NCI-H146 treated with DMSO at 0.1 percent for 48 hours (cell line): Measurements from ENCODE around the gene TENM3.
A peak's percentile ranks its signal among the peaks of the same experiment; 100 is the strongest.

ENCODE experiments used
- DNase-seq: peaks from one replicate; lab custom pipeline; 2025; ENCODE audit not compliant: unreplicated experiment; lab: John Stamatoyannopoulos, UW

The TENM3 gene

DNA sequence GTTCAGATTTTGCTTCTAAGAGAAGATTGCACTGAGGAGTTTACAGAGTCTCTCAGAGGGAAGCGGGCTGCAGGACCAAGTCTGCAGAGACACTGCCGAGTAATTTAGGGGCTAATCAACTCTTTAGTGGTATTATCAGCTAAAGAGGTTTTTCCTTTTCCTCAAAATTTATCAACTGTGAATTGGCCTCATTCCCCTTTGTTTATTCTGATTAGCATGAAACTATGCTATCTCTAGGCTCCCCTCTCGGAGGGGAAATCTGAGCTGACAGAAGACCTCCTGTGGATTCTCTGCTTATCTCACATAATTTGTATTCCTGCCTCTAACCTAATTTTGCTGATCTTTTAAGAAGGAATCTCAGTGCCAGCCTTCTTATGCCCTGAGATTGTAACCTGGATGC, 473.0 kb downstream of the TENM3 start:
- no peak for DNase-seq

DNA sequence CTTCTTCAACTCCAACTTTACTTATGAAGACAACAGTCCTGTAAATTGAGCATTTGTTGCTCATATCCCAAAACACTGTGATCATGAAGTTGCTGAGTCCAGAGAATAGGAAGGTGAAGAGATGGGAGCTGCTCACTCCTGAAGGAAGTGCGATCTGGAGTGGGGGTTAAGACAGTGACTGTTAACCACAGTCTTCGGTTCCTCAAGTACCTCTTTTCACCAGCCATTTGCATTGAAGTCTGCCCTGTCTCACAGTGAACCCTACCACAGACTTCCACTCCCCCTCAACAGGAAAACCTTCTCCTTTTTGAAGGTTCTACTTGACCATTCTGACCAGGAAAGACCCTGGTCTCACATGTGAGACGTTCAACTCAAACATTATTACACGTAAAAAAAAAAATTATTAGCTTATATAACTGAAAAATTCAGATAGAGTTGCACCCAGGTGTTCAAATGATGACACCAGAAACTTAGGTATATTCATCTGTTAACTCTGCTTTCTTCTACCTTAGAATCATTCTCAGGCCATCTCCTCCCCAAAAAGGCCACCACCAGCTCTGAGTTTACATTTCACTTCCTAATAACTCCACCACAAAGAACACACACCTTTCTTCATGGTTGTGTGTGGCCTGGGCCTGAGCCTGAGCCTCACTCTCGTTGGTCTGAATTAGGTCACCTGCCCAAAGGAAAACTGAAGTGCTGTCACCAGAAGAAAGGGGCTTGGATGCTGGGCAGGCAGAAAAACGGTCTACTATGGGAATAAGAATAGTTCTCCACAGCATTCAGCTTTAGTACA, 474.8 kb downstream of the TENM3 start:
- DNase-seq, result no peak

DNA sequence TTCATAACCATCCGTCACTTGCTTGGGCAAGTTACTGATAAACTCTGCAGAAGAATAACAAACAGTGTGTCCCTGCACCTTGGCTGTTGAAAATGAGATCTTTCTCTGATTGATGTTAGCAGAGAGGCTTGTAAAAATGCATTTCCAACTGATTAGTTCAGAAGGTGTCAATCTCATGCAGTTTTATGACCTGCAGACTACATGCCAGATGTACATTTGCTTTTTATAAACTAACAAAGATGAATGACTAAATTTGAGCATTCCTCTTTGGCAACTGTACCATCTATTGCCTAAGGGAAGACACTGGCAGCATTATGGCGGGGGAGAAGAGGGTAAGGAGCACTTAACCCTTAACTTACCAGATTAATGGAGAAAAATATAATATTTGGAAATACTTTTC, 481.2 kb downstream of the TENM3 start:
- no peak for DNase-seq

DNA sequence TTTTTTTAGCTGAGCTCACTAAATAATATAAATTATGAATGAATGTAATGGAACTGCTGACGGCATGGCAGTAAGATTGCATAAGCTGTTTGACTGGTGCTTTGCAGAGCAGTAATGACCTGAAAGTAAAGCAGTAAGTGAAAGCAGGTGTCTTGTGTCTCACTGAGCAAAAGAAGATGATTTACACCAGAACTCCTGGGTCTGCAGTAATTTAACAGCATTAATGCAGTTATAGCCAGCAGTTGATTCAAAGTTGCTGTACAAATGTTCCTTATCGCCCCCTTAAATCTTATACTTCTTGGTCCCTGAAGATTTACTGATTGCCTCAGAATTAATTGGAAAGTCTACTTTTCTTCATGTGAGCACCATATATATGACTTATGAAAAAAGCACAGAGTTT, 486.3 kb downstream of the TENM3 start:
- no peak for DNase-seq

DNA sequence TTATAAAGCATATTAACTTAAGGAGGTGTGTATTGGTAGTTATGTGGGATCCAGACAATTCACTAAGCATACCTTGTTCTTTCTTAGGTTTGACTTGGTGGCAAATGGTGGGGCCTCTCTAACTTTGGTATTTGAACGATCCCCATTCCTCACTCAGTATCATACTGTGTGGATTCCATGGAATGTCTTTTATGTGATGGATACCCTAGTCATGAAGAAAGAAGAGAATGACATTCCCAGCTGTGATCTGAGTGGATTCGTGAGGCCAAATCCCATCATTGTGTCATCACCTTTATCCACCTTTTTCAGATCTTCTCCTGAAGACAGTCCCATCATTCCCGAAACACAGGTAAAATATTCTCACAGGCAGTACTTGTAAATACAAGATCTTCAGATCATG, 487.6 kb downstream of the TENM3 start:
- no peak for DNase-seq

DNA sequence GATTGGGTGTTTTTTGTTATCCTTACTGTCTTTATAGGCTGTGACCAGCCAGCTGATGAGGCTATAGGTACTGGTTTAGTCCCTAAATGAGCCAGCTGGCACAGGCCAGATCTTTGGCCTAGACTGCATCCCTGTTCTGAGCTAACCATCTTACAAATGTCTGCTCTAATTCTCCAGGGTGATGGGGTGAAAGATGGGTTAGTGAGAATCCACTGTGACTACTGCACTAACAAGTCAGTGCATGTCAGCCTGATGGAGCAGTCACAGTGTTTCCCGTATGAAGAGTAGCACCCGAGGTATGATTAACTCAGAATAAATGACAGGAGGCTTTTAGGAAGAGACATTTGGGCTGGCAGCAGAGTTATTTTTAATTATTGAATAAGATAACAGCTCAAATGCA, 493.0 kb downstream of the TENM3 start:
- DNase-seq, result no peak

DNA sequence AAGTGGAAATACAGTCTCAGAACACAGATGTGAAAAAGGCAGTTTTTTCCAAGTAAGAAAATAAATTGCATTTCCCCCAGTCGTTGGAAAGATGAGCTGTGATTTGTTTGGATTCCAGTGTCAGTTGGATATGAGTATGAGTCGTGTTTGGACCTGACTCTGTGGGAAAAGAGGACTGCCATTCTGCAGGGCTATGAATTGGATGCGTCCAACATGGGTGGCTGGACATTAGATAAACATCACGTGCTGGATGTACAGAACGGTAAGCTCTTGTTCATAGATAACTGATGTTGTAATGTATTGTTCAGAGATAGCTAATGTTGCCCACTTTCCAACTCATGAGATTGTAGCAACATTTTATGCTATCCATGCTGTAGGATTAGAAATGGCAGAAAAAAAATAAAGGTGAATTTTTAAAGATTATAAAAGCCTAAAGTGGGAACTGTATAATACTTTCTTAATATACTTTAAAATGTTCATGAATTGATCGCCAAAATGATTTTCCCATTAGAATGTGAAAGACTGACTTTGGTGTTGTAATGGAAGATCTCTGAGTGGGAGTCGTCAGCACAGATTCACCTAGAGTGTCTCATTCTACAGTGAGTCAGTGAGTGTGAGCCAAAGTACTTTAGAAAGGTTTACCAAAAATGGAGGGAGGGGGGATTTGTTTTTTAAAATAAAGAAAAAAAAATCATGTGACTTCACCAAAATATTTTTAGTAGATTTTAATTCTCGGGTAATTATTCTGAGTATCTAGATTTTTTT, 495.3 kb downstream of the TENM3 start:
- DNase-seq, result no peak

DNA sequence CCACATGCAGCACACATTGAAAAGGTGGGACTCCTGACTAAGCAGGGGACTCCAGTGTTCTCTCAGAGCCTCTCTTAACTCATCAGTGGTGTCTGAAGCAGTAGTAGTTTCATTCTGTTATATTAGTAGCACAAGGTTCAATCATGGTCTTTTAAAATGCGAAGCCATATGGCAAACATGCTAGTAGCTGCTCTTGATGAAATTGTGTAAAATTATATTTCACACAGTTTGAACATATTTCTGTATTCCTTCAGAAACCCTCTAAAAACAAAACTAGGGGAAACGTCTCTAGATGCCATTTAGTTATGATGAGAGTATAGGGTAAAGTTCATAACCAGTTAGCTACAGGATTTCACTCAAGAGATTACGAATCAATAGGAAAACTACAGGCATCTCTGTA, 497.1 kb downstream of the TENM3 start:
- no peak for DNase-seq

DNA sequence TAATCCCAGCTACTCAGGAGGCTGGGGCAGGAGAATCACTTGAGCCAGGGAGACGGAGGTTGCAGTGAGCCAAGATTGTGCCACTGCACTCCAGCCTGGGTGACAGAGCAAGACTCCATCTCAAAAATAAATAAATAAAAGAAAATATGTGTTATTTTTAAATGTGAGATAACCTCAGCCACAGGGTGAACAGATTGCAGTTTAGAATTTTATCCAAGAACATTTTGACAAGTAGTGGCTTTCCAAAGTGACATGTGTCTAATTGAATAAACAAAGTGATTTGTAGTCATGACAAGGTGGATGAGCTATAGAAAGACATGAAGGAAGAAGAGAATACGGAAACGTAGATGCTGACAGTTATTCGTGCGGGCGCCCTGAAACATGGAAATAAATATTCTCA, 497.9 kb downstream of the TENM3 start:
- no peak for DNase-seq

DNA sequence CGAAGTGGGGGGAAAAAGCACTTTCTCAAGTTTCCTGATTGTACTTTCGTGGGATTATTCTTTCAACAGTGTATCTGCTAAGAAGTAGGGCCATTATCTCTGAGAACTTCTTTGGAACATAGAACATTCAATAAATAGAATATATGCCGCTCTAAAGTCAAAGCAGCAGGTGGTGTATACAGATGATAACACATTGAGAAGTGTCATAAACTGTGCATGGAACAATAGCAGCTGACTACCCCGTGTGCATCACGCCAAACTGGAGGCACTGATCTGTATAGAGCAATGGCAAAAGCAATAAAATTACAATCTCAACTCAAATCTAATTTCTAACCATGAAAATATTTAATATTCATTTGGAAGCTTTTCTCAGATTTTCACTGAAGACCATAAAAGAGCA, 498.7 kb downstream of the TENM3 start:
- no peak for DNase-seq

DNA sequence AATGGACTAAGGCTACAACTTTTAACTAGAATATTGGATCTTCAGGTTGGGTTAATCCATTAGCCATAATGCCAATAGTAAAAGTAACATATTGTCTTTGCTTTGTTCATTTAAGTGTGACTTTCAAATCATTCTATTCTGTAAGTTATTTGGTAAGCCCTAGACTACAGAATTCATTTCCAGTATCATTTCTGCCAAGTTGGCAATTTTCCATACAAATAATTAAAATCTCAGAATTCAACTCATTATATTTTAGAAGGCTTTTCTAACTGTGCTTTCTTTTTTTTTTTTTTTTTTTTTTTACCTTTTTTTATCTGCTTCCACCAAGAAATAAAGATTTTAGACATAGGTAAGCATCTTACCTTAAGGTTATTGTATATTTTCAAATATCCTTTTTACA, 500.6 kb downstream of the TENM3 start:
- no peak for DNase-seq

DNA sequence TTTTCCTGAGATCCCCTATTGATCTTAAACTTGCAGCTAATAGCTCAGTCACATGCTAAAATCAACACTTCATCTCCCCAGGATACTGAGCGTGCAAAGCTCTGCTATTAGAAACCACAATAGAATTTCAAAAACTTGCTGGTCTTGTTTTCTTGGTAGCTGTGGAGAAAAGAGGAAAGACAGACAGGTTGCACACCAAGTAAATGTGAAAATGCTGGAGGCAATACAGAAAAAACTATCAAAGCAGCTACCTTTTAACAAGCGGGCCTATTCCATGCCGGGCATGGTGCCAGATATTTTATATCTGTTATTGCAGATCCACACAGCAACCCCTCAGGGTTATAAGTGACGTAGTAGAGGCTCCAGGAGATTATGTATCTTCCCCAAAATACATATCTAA, 502.0 kb downstream of the TENM3 start:
- DNase-seq, result peak; percentile 79

DNA sequence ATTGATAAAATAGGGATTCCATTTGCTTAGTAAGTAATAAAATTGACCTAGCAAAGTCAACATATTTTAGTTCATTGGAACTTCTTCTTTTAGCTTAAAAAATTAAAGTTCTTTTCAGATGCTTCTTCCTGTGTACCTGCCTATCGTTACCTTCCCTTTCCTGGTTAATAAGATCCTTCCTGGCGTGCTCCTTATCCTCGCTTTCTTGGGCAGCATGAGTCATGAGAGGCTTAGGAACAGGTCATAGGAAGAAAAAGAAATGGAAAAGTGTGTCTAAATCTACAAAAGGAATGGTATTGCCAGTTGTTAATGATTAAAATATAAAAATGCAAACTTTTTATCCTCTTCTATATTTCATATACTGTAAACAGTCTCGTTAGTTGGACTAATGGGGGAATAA, 503.7 kb downstream of the TENM3 start:
- DNase-seq, result no peak

DNA sequence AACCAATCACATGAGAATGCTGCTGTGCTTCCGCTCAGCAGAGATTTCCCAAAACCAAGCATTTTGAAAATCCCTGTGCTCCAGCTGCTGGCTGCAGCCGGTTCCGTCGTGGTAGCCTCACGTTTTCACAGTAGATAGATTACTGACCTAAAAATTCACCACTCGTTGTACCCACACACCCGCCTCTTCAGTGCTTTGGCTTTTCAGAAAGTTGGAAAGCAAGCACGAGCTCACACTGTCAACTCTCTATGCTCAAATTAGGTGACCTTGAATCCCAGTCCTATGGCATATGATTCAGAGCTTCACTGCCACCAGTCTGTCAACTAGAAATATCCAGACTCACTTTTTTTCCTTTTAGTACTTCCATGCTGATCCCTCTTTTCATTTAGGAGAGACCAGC, 505.1 kb downstream of the TENM3 start:
- DNase-seq, result no peak

DNA sequence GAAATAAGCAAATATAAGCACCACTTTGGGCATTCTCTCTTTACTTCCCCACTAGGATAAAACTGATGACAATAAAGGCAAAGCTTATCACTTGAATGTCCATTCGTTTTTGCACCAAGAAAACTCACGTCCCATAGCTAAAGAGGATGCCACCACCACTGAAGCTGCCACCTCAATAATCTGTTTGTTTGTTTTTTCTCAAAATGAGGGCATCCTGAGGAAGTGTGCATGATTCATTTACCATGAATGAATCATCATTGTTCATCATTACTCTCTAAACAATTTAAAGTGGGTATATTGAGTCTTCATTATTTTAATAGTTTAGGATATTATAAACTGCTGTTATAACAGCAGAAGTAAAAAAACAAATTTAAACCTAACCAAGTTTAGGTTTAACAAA, 505.7 kb downstream of the TENM3 start:
- DNase-seq, result no peak

DNA sequence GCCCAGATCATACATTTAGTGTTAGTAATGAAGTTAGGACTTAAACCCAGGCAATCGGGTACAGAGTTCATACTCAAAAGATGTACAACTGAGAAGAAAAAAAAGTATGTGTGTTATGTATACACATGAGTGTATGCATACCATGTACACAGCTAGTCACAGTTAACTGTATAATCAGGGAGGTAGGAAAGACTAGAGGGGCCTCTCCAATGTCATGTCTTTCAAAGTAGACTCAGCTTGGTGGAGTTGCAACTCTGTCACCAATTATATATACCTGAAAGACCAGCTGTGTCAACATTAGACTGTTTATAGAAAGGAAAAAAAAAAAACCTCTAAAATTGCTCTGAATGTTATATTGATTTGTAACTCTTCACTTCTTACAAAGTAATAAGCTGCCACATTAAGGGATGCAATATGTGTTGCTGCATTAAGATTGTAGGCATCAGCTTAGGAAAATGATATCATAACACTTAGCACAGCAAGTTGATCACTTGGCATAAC, 506.5 kb downstream of the TENM3 start:
- DNase-seq, result peak; percentile 98

DNA sequence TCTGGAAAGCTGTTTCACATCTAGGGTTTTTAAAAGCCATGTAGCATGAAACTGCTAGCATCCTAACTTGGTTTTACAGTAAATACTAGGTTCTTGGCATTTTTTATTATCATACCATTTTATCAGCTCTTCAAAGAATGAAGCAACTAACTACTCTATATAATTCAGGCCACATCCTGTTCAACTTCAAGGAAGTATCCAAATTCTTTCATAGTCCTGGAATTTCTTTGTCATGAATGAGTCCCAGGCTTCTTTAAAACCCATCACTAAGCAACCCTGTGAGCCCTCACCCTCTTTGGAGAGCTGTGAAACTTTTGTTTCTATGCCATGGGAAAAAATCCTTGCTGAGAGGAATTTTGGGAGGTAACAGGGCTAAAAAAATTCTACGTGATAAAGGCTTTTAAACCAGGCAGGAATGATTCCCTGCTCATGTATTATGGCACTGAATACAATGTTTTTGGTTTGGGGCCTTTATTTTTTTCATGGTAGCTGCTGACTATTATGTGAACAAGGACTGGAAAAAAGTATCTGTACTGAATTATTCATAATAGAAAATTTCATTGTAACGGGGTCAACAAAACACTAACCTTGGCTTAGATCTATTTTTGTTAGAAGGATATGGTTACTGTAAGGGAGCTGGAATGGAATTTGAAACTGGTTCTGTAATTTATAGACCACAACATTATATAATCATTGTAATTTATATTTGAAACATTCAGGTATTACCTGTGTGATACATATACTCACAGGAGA, 509.1 kb downstream of the TENM3 start:
- no peak for DNase-seq

DNA sequence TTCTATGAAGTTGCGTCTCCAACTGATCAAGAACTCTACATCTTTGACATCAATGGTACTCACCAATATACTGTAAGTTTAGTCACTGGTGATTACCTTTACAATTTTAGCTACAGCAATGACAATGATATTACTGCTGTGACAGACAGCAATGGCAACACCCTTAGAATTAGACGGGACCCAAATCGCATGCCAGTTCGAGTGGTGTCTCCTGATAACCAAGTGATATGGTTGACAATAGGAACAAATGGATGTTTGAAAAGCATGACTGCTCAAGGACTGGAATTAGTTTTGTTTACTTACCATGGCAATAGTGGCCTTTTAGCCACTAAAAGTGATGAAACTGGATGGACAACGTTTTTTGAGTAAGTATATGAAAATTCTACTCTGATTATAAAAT, 511.7 kb downstream of the TENM3 start:
- DNase-seq, result no peak

DNA sequence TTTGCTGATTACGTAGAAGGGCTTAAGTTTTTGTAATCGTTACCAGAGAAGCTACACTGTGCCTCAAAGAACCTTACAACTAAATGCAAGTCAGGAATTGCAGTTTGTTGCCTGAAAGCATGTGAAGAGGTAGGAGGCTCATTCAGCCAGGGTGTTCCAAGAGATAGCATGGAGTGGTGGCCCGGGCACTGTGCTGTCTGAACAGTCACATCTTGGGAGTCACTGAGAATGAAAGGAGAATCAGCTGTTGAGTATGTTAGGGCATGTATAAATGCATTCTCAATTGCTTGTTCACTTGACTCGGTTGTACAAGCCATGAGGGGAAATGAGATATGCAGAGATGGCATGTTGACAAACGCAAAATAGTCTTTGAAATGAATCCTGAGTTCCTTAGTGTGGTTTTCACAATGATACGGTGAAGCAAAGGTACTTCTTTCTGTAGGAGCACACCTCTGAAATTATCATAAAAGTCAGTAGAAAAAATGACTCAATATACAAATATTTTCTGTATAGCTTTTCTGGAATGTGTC, 513.0 kb downstream of the TENM3 start:
- DNase-seq, result no peak

DNA sequence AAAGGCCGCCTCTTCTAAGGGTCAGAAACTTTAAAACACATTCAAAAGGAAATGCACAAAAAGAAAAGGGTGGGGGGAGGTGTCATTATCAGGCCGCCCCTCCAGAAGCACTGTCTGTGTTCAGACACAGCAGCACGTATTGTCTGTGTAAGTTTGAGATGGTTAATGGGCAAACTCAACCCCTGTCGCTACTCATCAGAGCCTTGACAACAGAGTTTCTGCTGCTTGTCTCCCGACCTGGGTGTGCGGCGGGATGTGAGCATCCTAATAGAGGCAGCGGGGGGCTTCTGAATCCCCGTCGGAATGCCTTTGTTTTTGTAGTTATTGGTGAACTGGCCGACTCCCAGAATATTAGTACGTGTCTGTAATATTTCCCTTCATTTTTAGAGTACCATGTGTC, 515.1 kb downstream of the TENM3 start:
- DNase-seq, result no peak

DNA sequence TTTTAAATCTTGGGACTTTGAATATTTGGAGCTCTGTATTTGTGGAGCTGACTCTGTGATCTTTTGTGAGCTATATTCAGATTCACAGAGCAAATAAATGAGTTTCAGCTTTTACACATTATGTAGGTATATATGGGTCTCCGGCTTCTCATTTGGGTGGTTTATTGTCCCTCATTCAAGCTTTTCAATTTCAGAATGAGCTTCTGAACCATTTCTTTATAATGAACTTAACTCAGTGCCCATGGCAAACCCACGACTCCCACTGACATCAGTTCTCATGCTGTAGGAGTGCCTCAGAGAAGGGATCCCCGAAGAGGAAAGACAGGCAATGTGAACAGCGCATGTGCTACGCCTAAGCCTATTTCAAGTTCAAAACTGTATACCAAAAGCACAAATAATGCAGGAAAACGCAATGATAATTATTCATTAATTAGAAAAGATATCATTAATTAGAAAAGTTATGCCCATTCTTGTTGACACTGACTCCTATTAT, 517.4 kb downstream of the TENM3 start:
- DNase-seq, result no peak
